Activated CD8-positive, alpha-beta T cell treated with anti-CD3 and anti-CD28 coated beads for 36 hours (primary cell): ENCODE results near the gene BMP6. TPM values are rescaled to one million over a fixed set of nuclear protein-coding genes. Genes with fewer than 3 reads are reported as not detected.

Source experiments
- ATAC-seq: fragments of 200-7000 bp; cut with Tn5 transposase; one replicate; pipeline ENCODE4 v1.10.0; 2021; ENCODE audit warnings: mild to moderate bottlenecking, moderate library complexity
- CTCF ChIA-PET: fragments of 350-600 bp; sonication (Branson Sonifier 250); formaldehyde crosslinking; loops from one replicate; lab custom pipeline; 2021; ENCODE audit warnings: antibody characterized with exemption; lab: Charles Lee
- POLR2A ChIA-PET: fragments of 350-600 bp; sonication (Branson Sonifier 250); formaldehyde crosslinking; loops from one replicate; lab custom pipeline; 2021; ENCODE audit warnings: antibody characterized with exemption; lab: Charles Lee
- DNase-seq: peaks from one replicate; pipeline ENCODE4 v3.0.0-alpha.2; 2020
- H3K27ac Mint-ChIP-seq: one replicate; pipeline ENCODE4 v1.8.0; 2021; ENCODE audit warnings: mild to moderate bottlenecking, mixed read lengths
- H3K27me3 Mint-ChIP-seq: one replicate; pipeline ENCODE4 v1.8.0; 2021; ENCODE audit warnings: mixed read lengths
- H3K36me3 Mint-ChIP-seq: one replicate; pipeline ENCODE4 v1.8.0; 2021; ENCODE audit warnings: low read depth, mixed read lengths
- H3K4me1 Mint-ChIP-seq: one replicate; pipeline ENCODE4 v1.8.0; 2021; ENCODE audit warnings: low read depth, mixed read lengths
- H3K4me3 Mint-ChIP-seq: one replicate; pipeline ENCODE4 v1.8.0; 2021; ENCODE audit warnings: mild to moderate bottlenecking, moderate library complexity, mixed read lengths
- H3K9me3 Mint-ChIP-seq: one replicate; pipeline ENCODE4 v1.8.0; 2021; ENCODE audit warnings: mixed read lengths
- CTCF ChIP-seq: fragments of 200-600 bp; IDR thresholded peaks from one replicate; pipeline ENCODE4 v1.8.0; 2022; ENCODE audit warnings: antibody characterized with exemption, mild to moderate bottlenecking
- intact Hi-C: fragments of 100-400 bp; cut with micrococcal nuclease; formaldehyde crosslinking; loops from one replicate; pipeline ENCODE4 v1.10.0; 2022
- total RNA-seq, 2 experiments: library from RNA; stranded (reverse); gene quantifications; one replicate each; pipeline ENCODE4 v1.2.3, GENCODE V29; 2021

The BMP6 gene
- total RNA-seq, 2 experiments from 2014 or later = 0.09 to 0.18 TPM

DNA sequence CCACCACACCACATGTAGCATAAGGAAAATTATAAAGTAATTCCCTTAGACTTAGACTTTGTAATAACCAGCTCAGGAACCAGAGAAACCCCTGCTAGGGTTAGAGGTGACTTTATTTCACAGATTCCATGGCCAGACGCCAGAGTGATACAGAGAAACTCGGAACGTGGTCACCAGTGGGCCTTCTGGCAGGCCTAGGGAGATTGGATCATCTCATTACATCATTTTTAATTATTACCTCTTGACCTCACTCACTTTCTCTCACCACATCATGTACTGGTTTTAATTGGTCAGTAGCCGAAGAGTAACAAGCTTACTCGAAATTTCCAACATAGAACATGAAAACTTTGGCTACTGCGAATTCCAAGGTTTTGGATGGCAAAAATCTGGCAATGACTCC lies 72.9 kb downstream of the BMP6 start:
- no peaks in the 10 kb centered on the region for H3K36me3 Mint-ChIP-seq
- peaks cover 6% of the 10 kb centered on the region for H3K27me3 Mint-ChIP-seq
- ChIA-PET CTCF (no interaction called here), POLR2A (no interaction called here)
- H3K4me3 Mint-ChIP-seq = no peak overlapping the region
- H3K4me1 Mint-ChIP-seq = peaks cover 7% of the 10 kb centered on the region
- TF ChIP-seq CTCF = no peak
- no peak for DNase-seq
- intact Hi-C loops = no loop called here
- no peak overlapping the region for H3K27ac Mint-ChIP-seq
- no peaks in the 10 kb centered on the region for H3K9me3 Mint-ChIP-seq
- no peak for ATAC-seq

DNA sequence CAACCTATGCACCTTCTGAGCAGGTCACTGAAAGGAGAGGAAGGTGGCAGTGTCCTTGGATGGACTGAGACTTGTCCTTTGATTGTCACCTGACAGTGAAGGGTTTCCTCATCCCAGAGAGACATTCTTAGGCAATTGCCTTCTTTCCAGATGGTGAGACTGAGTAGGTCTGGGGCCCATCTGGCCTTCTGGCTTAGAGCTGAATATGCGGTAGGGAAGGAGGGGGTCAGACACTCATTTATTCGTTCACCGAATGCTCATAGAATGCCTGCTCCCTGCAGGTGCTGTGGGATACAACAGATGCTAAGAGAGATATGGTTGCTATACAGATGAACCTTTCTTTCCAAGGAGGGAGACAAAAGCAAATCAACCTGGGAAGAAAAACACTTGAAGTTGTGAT lies 76.8 kb downstream of the BMP6 start:
- no peak for DNase-seq
- intact Hi-C loops = no loop called here
- ChIA-PET CTCF (no interaction called here), POLR2A (no interaction called here)
- H3K27me3 Mint-ChIP-seq = peaks cover 11% of the 10 kb centered on the region
- H3K4me3 Mint-ChIP-seq = no peak overlapping the region
- no peaks in the 10 kb centered on the region for H3K9me3 Mint-ChIP-seq
- no peak for TF ChIP-seq CTCF
- ATAC-seq = no peak
- H3K27ac Mint-ChIP-seq = no peak overlapping the region
- H3K4me1 Mint-ChIP-seq = peaks cover 7% of the 10 kb centered on the region
- no peaks in the 10 kb centered on the region for H3K36me3 Mint-ChIP-seq

DNA sequence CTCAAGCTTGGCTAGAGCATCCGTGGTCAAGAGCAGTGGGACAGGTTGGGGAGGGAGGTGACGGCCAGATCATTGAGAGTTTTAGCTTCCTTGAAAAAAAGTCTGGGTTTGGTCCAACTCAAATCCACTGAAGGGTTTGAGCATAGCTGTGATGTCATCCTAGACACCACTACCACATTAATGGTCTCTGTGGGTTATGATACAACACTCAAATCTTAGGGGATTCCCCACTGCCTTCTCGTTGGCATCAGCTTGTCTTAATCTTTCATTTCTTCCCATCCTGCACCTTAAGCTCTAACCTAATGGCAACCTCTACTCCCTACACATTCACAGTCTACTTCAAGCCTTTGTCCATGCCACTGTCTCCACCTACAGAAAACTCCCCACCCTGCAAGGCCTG lies 77.3 kb downstream of the BMP6 start:
- Mint-ChIP-seq H3K36me3 (no peaks in the 10 kb centered on the region), H3K4me1 (peaks cover 7% of the 10 kb centered on the region), H3K27me3 (peaks cover 11% of the 10 kb centered on the region), H3K4me3 (no peak overlapping the region), H3K27ac (no peak overlapping the region), H3K9me3 (no peaks in the 10 kb centered on the region)
- peak; percentile 12 for DNase-seq
- CTCF ChIA-PET = no interaction called here
- intact Hi-C loops = no loop called here
- no peak for TF ChIP-seq CTCF
- POLR2A ChIA-PET = no interaction called here
- ATAC-seq = peak; percentile 81

- H3K4me3 Mint-ChIP-seq = no peak overlapping the region
- no peak for DNase-seq
- H3K9me3 Mint-ChIP-seq = no peaks in the 10 kb centered on the region
- H3K36me3 Mint-ChIP-seq = no peaks in the 10 kb centered on the region
- TF ChIP-seq CTCF = no peak
- POLR2A ChIA-PET = no interaction called here
- intact Hi-C loops = no loop called here
- no peak overlapping the region for H3K27ac Mint-ChIP-seq
- no peak for ATAC-seq
- H3K27me3 Mint-ChIP-seq = peaks cover 11% of the 10 kb centered on the region
- CTCF ChIA-PET = no interaction called here
- peaks cover 7% of the 10 kb centered on the region for H3K4me1 Mint-ChIP-seq
Observed at GRCh38 chr6:7805078-7805849, 79.4 kb downstream of the BMP6 start.

DNA sequence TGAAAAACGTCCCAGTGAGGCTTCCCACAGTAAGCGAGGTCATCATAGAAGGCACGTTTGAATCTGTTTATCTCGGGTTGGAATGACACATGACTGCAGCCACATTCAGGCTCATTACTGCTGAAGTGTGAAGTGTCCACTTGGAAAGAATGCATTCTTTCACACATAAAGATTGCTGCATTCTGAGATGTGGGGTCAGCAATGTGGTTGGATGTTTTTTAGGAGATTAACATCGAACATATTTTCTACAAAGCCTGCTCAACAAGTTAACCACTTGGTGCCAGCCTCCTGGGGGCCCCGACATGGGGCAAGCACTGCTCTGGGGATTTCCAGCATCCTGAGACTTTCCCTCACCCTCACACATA lies 79.9 kb downstream of the BMP6 start:
- ChIA-PET CTCF (no interaction called here), POLR2A (no interaction called here)
- no peaks in the 10 kb centered on the region for H3K36me3 Mint-ChIP-seq
- no peak for TF ChIP-seq CTCF
- DNase-seq (no peak), ATAC-seq (no peak)
- intact Hi-C loops = no loop called here
- peaks cover 7% of the 10 kb centered on the region for H3K4me1 Mint-ChIP-seq
- no peak overlapping the region for H3K27ac Mint-ChIP-seq
- peaks cover 13% of the 10 kb centered on the region for H3K27me3 Mint-ChIP-seq
- H3K9me3 Mint-ChIP-seq = no peaks in the 10 kb centered on the region
- H3K4me3 Mint-ChIP-seq = no peak overlapping the region
